PFSK-1 (cell line): ENCODE results near the gene TUBE1.

Experiments
- FOXP2 ChIP-seq: optimal IDR thresholded peaks from 2 replicates; pipeline ENCODE3; 2011; ENCODE audit warnings: borderline replicate concordance, control low read depth, inconsistent platforms; ENCODE audit not compliant: insufficient read depth; ENCODE audit errors: extremely low read length, extremely low read depth
- POLR2AphosphoS5 ChIP-seq: IDR thresholded peaks from 2 replicates; pipeline ENCODE4 v1.6.1; 2012; ENCODE audit warnings: low read depth, mild to moderate bottlenecking, control low read depth, low read length, moderate library complexity
- REST ChIP-seq, 2 experiments: IDR thresholded peaks; 2 replicates each; pipeline versions ENCODE4 v1.6.1 to v1.8.0; 2011 to 2012; ENCODE audit warnings: low read depth in 2 of 2, low read length in 2 of 2, control low read depth in 1 of 2, inconsistent platforms in 1 of 2, mild to moderate bottlenecking in 1 of 2, moderate library complexity in 1 of 2; ENCODE audit not compliant: insufficient read depth in 1 of 2
- SIN3A ChIP-seq: IDR thresholded peaks from 2 replicates; pipeline ENCODE4 v1.6.1; 2012; ENCODE audit warnings: mild to moderate bottlenecking, low read length, moderate library complexity, borderline replicate concordance; ENCODE audit not compliant: insufficient read depth
- TAF1 ChIP-seq: IDR thresholded peaks from 2 replicates; pipeline ENCODE4 v1.6.1; 2012; ENCODE audit warnings: low read length, control low read depth, borderline replicate concordance; ENCODE audit not compliant: insufficient read depth

The TUBE1 gene

GRCh38 chr6:112033791-112034615 is 53.3 kb downstream of the TUBE1 start:
- TF ChIP-seq SIN3A (no peak), REST (IDR thresholded peaks at IDR 0.05; ENCODE audit: insufficient read depth in 1 of 2, low read depth in 2 of 2, low read length in 2 of 2) (no peak), FOXP2 (no peak), POLR2AphosphoS5 (no peak), TAF1 (no peak)

- TF ChIP-seq TAF1 (no peak), FOXP2 (no peak), REST (IDR thresholded peaks at IDR 0.05; ENCODE audit: insufficient read depth in 1 of 2, low read depth in 2 of 2, low read length in 2 of 2) (no peak), POLR2AphosphoS5 (no peak), SIN3A (no peak)
Observed at GRCh38 chr6:112032728-112033127, 54.6 kb downstream of the TUBE1 start.

DNA sequence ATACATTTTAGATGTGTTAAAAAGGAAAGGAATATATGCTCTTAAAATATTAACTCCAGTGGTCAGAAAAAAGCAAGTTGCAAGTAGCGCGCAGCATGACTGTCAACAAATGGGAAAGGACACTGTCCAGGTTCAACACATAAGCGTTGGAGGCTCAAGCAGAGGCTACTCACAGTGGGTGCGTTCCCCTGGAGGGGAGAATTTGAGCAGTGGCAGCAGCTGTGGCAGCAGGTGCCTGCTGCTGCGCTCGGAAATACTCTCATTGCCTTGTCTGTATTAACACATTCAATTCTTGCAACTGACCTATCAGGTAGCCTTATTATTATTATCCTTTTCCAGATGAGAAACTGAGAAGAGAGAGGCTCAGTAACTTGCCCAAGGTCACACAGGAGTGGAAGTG is 55.3 kb downstream of the TUBE1 start:
- TF ChIP-seq FOXP2 (no peak), REST (IDR thresholded peaks at IDR 0.05; ENCODE audit: insufficient read depth in 1 of 2, low read depth in 2 of 2, low read length in 2 of 2) (no peak), POLR2AphosphoS5 (no peak), TAF1 (no peak), SIN3A (no peak)

- TF ChIP-seq SIN3A (no peak), POLR2AphosphoS5 (no peak)
Observed at GRCh38 chr6:112030961-112031660, 56.2 kb downstream of the TUBE1 start.

GRCh38 chr6:112030206-112030960 is 56.9 kb downstream of the TUBE1 start:
- TF ChIP-seq POLR2AphosphoS5 = no peak
- no peak for TF ChIP-seq FOXP2
- no peak for TF ChIP-seq TAF1
- TF ChIP-seq SIN3A = no peak
- TF ChIP-seq REST (IDR thresholded peaks at IDR 0.05; ENCODE audit: insufficient read depth in 1 of 2, low read depth in 2 of 2, low read length in 2 of 2) = no peak
